Spinal cord (tissue), 10 donors: Measurements from ENCODE around the gene BLID. TPM values are rescaled to one million over a fixed set of nuclear protein-coding genes. Genes with fewer than 3 reads are reported as not detected.
A peak's percentile ranks its signal among the peaks of the same experiment; 100 is the strongest.

Experiments used
- DNase-seq, 6 donors: peaks; one replicate each; pipeline versions ENCODE4 v3.0.0 to v3.0.0-alpha.2; 2013 to 2015; ENCODE audit warnings: low spot score in 6 of 6, low read depth in 4 of 6
- H3K27ac ChIP-seq: one replicate; pipeline ENCODE4 v1.5.1; 2013; ENCODE audit warnings: low read depth, low read length, control low read depth
- H3K27me3 ChIP-seq: one replicate; pipeline ENCODE4 v1.6.1; 2013; ENCODE audit warnings: low read length; ENCODE audit not compliant: control insufficient read depth, insufficient read depth
- H3K36me3 ChIP-seq: one replicate; pipeline ENCODE4 v1.6.1; 2013; ENCODE audit warnings: low read length; ENCODE audit not compliant: control insufficient read depth, insufficient read depth
- H3K4me1 ChIP-seq: one replicate; pipeline ENCODE4 v1.6.1; 2013; ENCODE audit warnings: low read length; ENCODE audit not compliant: control insufficient read depth, insufficient read depth
- H3K4me3 ChIP-seq: one replicate; pipeline ENCODE4 v1.5.1; 2013; ENCODE audit warnings: low read depth, low read length, control low read depth
- H3K9me3 ChIP-seq: one replicate; pipeline ENCODE4 v1.6.1; 2013; ENCODE audit warnings: low read length; ENCODE audit not compliant: control insufficient read depth, insufficient read depth
- WGBS: methylation state at CpG from one replicate; pipeline ENCODE4 v1.1.5; 2013; ENCODE audit warnings: missing lambda C conversion rate; ENCODE audit not compliant: insufficient coverage; 5-methylcytosine and 5-hydroxymethylcytosine counted together
- long read RNA-seq, 4 donors: transcript quantifications; one replicate each; lab custom pipeline, GENCODE V29; 2026
- polyA plus RNA-seq, 2 donors: library from polyadenylated mRNA; unstranded; fragments of 120-200 nt; gene quantifications; one replicate each; pipeline ENCODE4 v1.2.1, GENCODE V29; 2013; ENCODE audit not compliant: insufficient read length in 2 of 2
- total RNA-seq, 2 donors: library from RNA; depleted of rRNA in 1 of 2; stranded (reverse); fragments of 120-200 nt in 1 of 2; fragments of >200 nt in 1 of 2; gene quantifications; one replicate each; pipeline versions ENCODE4 v1.2.3 to v1.2.4, GENCODE V29; 2013 to 2014
- donor health status: healthy.

Gene BLID
- total RNA-seq (1 to 10 TPM; 5.0 to 6.2 TPM), polyA plus RNA-seq (not detected)
- long read RNA-seq, donor 1: 0 reads
- long read RNA-seq, donor 2: 0 reads
- long read RNA-seq, donor 3: 0 reads
- long read RNA-seq, donor 4: 0 reads

- 81% methylated on average over 3 of the region's 11 CpGs for WGBS
- peak in 2 of 6 donors; percentile 50 to 69 for DNase-seq
- Histone ChIP-seq H3K27me3 (no peaks in the 10 kb centered on the region), H3K4me1 (no peaks in the 10 kb centered on the region), H3K27ac (no peak within 1 kb of the TSS), H3K9me3 (no peaks in the 10 kb centered on the region), H3K4me3 (no peak within 1 kb of the TSS), H3K36me3 (no peaks in the 10 kb centered on the region)
These were observed at the start of gene BLID for GRCh38 chr11:122115524-122116379. Gene BLID, minus strand, starts transcription at chr11:122116215. Its CDS starts 293 bp downstream, at chr11:122115922.

- no peak for DNase-seq
- no CpG with 5 or more reads among the region's 3 CpGs for WGBS
- no peaks in the 10 kb centered on the region for H3K27me3 ChIP-seq
- H3K4me1 ChIP-seq: peaks cover 25% of the 10 kb centered on the region
- no peak overlapping the region for H3K27ac ChIP-seq
- H3K36me3 ChIP-seq: no peaks in the 10 kb centered on the region
- no peaks in the 10 kb centered on the region for H3K9me3 ChIP-seq
- H3K4me3 ChIP-seq: no peak overlapping the region
These were observed 47.2 kb upstream of the BLID start for GRCh38 chr11:122163053-122163819.

- Histone ChIP-seq H3K27me3 (no peaks in the 10 kb centered on the region), H3K27ac (no peak overlapping the region)
These were observed 46.1 kb upstream of the BLID start for GRCh38 chr11:122162095-122162494.

GRCh38 chr11:122160841-122161590 is 45.0 kb upstream of the BLID start:
- Histone ChIP-seq H3K36me3 (no peaks in the 10 kb centered on the region), H3K4me1 (peaks cover 25% of the 10 kb centered on the region), H3K27me3 (no peaks in the 10 kb centered on the region), H3K9me3 (no peaks in the 10 kb centered on the region), H3K27ac (peak overlapping the region; percentile 30), H3K4me3 (no peak overlapping the region)
- 66% methylated on average over 2 of the region's 6 CpGs for WGBS
- DNase-seq: peak in 1 of 6 donors; percentile 80

More at GRCh38 chr11:122162095-122162494, 46.1 kb upstream of the BLID start:
- WGBS: no CpG with 5 or more reads among the region's 2 CpGs
- no peak overlapping the region for H3K4me3 ChIP-seq
- no peaks in the 10 kb centered on the region for H3K9me3 ChIP-seq
- H3K36me3 ChIP-seq: no peaks in the 10 kb centered on the region
- DNase-seq: no peak
- H3K4me1 ChIP-seq: peaks cover 25% of the 10 kb centered on the region

- DNase-seq: peak in 2 of 6 donors; percentile 72 to 79
- peak overlapping the region; percentile 93 for H3K27ac ChIP-seq
- 20% methylated on average over 1 of the region's 2 CpGs for WGBS
These were observed 43.8 kb upstream of the BLID start for GRCh38 chr11:122159861-122160260.

GRCh38 chr11:122159173-122159721 is 43.2 kb upstream of the BLID start:
- DNase-seq: peak in 5 of 6 donors; percentile 78 to 97 (median 80)
- peak overlapping the region; percentile 93 for H3K27ac ChIP-seq

More at GRCh38 chr11:122159861-122160260, 43.8 kb upstream of the BLID start:
- Histone ChIP-seq H3K4me1 (peaks cover 25% of the 10 kb centered on the region), H3K27me3 (no peaks in the 10 kb centered on the region), H3K36me3 (no peaks in the 10 kb centered on the region), H3K4me3 (no peak overlapping the region), H3K9me3 (no peaks in the 10 kb centered on the region)

GRCh38 chr11:122158171-122158570 is 42.2 kb upstream of the BLID start:
- peak in 2 of 6 donors; percentile 41 to 55 for DNase-seq
- no peaks in the 10 kb centered on the region for H3K27me3 ChIP-seq
- H3K27ac ChIP-seq: peak overlapping the region; percentile 93
- H3K4me1 ChIP-seq: peaks cover 25% of the 10 kb centered on the region
- no peaks in the 10 kb centered on the region for H3K36me3 ChIP-seq
- WGBS: 30% methylated on average over 2 of the region's 4 CpGs
- peak overlapping the region; percentile 33 for H3K4me3 ChIP-seq
- H3K9me3 ChIP-seq: no peaks in the 10 kb centered on the region

More at GRCh38 chr11:122159173-122159721, 43.2 kb upstream of the BLID start:
- Histone ChIP-seq H3K27me3 (no peaks in the 10 kb centered on the region), H3K4me1 (peaks cover 25% of the 10 kb centered on the region), H3K9me3 (no peaks in the 10 kb centered on the region), H3K36me3 (no peaks in the 10 kb centered on the region), H3K4me3 (peak overlapping the region; percentile 29)
- 11% methylated on average over 4 of the region's 12 CpGs for WGBS

- peak overlapping the region; percentile 33 for H3K4me3 ChIP-seq
- no CpG with 5 or more reads among the region's 4 CpGs for WGBS
- H3K4me1 ChIP-seq: peaks cover 25% of the 10 kb centered on the region
These were observed 41.7 kb upstream of the BLID start for GRCh38 chr11:122157653-122158161.

More at GRCh38 chr11:122157653-122158161, 41.7 kb upstream of the BLID start:
- Histone ChIP-seq H3K27ac (peak overlapping the region; percentile 93), H3K36me3 (no peaks in the 10 kb centered on the region), H3K9me3 (no peaks in the 10 kb centered on the region), H3K27me3 (no peaks in the 10 kb centered on the region)
- peak in 2 of 6 donors; percentile 38 to 40 for DNase-seq
